Measurements from ENCODE around the gene UGCG.

- no peak for TF ChIP-seq ZC3H10 (CRISPR knock-in tag; IDR thresholded peaks at IDR 0.05)
- TF ChIP-seq, protein P1, sequence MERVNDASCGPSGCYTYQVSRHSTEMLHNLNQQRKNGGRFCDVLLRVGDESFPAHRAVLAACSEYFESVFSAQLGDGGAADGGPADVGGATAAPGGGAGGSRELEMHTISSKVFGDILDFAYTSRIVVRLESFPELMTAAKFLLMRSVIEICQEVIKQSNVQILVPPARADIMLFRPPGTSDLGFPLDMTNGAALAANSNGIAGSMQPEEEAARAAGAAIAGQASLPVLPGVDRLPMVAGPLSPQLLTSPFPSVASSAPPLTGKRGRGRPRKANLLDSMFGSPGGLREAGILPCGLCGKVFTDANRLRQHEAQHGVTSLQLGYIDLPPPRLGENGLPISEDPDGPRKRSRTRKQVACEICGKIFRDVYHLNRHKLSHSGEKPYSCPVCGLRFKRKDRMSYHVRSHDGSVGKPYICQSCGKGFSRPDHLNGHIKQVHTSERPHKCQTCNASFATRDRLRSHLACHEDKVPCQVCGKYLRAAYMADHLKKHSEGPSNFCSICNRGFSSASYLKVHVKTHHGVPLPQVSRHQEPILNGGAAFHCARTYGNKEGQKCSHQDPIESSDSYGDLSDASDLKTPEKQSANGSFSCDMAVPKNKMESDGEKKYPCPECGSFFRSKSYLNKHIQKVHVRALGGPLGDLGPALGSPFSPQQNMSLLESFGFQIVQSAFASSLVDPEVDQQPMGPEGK (CRISPR knock-in tag; IDR thresholded peaks at IDR 0.05; ENCODE audit: borderline replicate concordance), result no peak
- TF ChIP-seq ZNF565 (CRISPR knock-in tag; conservative IDR thresholded peaks at IDR 0.05; ENCODE audit: low read depth), result no peak
- TF ChIP-seq CSRNP3 (CRISPR knock-in tag; IDR thresholded peaks at IDR 0.05), result no peak
- TF ChIP-seq ARNTL (CRISPR knock-in tag; IDR thresholded peaks at IDR 0.05; ENCODE audit: borderline replicate concordance, low read depth), result no peak
Observed at GRCh38 chr9:111910428-111910827, 13.8 kb downstream of the UGCG start.
